Measurements from ENCODE around the gene PLEKHJ1. TPM values are rescaled to one million over a fixed set of nuclear protein-coding genes. Genes with fewer than 3 reads are reported as not detected.

Gene PLEKHJ1
- total RNA-seq, 4 donors from 2014 or later, result 36.1 to 78.0 (median 62.9) TPM

- H3K9me3 ChIP-seq, result no peaks in the 10 kb centered on the region
- H3K27ac ChIP-seq, result no peak overlapping the region
- peaks cover 13% of the 10 kb centered on the region for H3K27me3 ChIP-seq
- no peak overlapping the region for H3K4me3 ChIP-seq
- WGBS, result 100% methylated on average over 2 of the region's 15 CpGs
- H3K36me3 ChIP-seq, result peaks cover 63% of the 10 kb centered on the region
- no peak for DNase-seq (ENCODE audit: low spot score in 2 of 2)
- H3K4me1 ChIP-seq, result peaks cover 40% of the 10 kb centered on the region
- TF ChIP-seq EP300 (IDR thresholded peaks at IDR 0.05) (no peak), POLR2A (IDR thresholded peaks at IDR 0.05) (no peak), CTCF (IDR thresholded peaks at IDR 0.05) (no peak), POLR2AphosphoS5 (IDR thresholded peaks at IDR 0.05) (no peak)
These were observed 9.1 kb upstream of the PLEKHJ1 start for GRCh38 chr19:2245273-2245672.

- Histone ChIP-seq H3K4me1 (peaks cover 39% of the 10 kb centered on the region), H3K27me3 (peaks cover 5% of the 10 kb centered on the region), H3K27ac (no peak overlapping the region), H3K4me3 (no peak overlapping the region), H3K36me3 (peaks cover 63% of the 10 kb centered on the region), H3K9me3 (no peaks in the 10 kb centered on the region)
- 94% methylated on average over 6 of the region's 21 CpGs for WGBS
- no peak for DNase-seq (ENCODE audit: low spot score in 2 of 2)
- TF ChIP-seq POLR2A (IDR thresholded peaks at IDR 0.05), result no peak
- TF ChIP-seq CTCF (IDR thresholded peaks at IDR 0.05), result no peak
- TF ChIP-seq EP300 (IDR thresholded peaks at IDR 0.05), result no peak
- TF ChIP-seq POLR2AphosphoS5 (IDR thresholded peaks at IDR 0.05), result no peak
These were observed 8.4 kb upstream of the PLEKHJ1 start for GRCh38 chr19:2244486-2244885.

GRCh38 chr19:2244125-2244411 lies 7.9 kb upstream of the PLEKHJ1 start:
- H3K36me3 ChIP-seq, result peaks cover 61% of the 10 kb centered on the region
- peaks cover under 1% of the 10 kb centered on the region for H3K27me3 ChIP-seq
- H3K27ac ChIP-seq, result no peak overlapping the region
- peaks cover 41% of the 10 kb centered on the region for H3K4me1 ChIP-seq
- 85% methylated on average over 6 of the region's 12 CpGs for WGBS
- no peak for DNase-seq (ENCODE audit: low spot score in 2 of 2)
- H3K4me3 ChIP-seq, result no peak overlapping the region
- TF ChIP-seq CTCF (IDR thresholded peaks at IDR 0.05), result no peak
- TF ChIP-seq POLR2A (IDR thresholded peaks at IDR 0.05), result no peak
- no peak for TF ChIP-seq POLR2AphosphoS5 (IDR thresholded peaks at IDR 0.05)
- no peak for TF ChIP-seq EP300 (IDR thresholded peaks at IDR 0.05)
- no peaks in the 10 kb centered on the region for H3K9me3 ChIP-seq

GRCh38 chr19:2243274-2244124 lies 7.4 kb upstream of the PLEKHJ1 start:
- no peaks in the 10 kb centered on the region for H3K27me3 ChIP-seq
- no peaks in the 10 kb centered on the region for H3K9me3 ChIP-seq
- H3K4me1 ChIP-seq, result peaks cover 47% of the 10 kb centered on the region
- 75% methylated on average over 17 of the region's 32 CpGs for WGBS
- DNase-seq (ENCODE audit: low spot score in 2 of 2), result no peak
- peaks cover 55% of the 10 kb centered on the region for H3K36me3 ChIP-seq
- no peak overlapping the region for H3K27ac ChIP-seq
- TF ChIP-seq EP300 (IDR thresholded peaks at IDR 0.05) (no peak), CTCF (IDR thresholded peaks at IDR 0.05) (no peak), POLR2AphosphoS5 (IDR thresholded peaks at IDR 0.05) (no peak), POLR2A (IDR thresholded peaks at IDR 0.05) (no peak)
- no peak overlapping the region for H3K4me3 ChIP-seq

- no peak overlapping the region for H3K27ac ChIP-seq
- no peak overlapping the region for H3K4me3 ChIP-seq
- 90% methylated on average over 8 of the region's 8 CpGs for WGBS
- H3K27me3 ChIP-seq, result no peaks in the 10 kb centered on the region
- no peak for DNase-seq (ENCODE audit: low spot score in 2 of 2)
- H3K36me3 ChIP-seq, result peaks cover 48% of the 10 kb centered on the region
- peaks cover 54% of the 10 kb centered on the region for H3K4me1 ChIP-seq
- no peaks in the 10 kb centered on the region for H3K9me3 ChIP-seq
- no peak for TF ChIP-seq EP300 (IDR thresholded peaks at IDR 0.05)
- TF ChIP-seq POLR2A (IDR thresholded peaks at IDR 0.05), result no peak
- TF ChIP-seq POLR2AphosphoS5 (IDR thresholded peaks at IDR 0.05), result no peak
- no peak for TF ChIP-seq CTCF (IDR thresholded peaks at IDR 0.05)
These were observed 6.7 kb upstream of the PLEKHJ1 start for GRCh38 chr19:2242816-2243215.

All from suprapubic skin (tissue), 4 donors.